VCaP (cell line): Measurements from ENCODE around the gene PRPSAP2.

Source experiments
- H3K27ac ChIP-seq: fragments of 450-650 bp; 2 replicates; pipeline ENCODE4 v1.5.1; 2017
- TF ChIP-seq, protein P1 (sequence below): fragments of 450-650 bp; conservative IDR thresholded peaks from 2 replicates; pipeline ENCODE4 v1.5.1; 2017; ENCODE audit warnings: mild to moderate bottlenecking, moderate library complexity

Gene PRPSAP2

GRCh38 chr17:18966831-18967624 is 109.1 kb downstream of the PRPSAP2 start:
- TF ChIP-seq, protein P1, sequence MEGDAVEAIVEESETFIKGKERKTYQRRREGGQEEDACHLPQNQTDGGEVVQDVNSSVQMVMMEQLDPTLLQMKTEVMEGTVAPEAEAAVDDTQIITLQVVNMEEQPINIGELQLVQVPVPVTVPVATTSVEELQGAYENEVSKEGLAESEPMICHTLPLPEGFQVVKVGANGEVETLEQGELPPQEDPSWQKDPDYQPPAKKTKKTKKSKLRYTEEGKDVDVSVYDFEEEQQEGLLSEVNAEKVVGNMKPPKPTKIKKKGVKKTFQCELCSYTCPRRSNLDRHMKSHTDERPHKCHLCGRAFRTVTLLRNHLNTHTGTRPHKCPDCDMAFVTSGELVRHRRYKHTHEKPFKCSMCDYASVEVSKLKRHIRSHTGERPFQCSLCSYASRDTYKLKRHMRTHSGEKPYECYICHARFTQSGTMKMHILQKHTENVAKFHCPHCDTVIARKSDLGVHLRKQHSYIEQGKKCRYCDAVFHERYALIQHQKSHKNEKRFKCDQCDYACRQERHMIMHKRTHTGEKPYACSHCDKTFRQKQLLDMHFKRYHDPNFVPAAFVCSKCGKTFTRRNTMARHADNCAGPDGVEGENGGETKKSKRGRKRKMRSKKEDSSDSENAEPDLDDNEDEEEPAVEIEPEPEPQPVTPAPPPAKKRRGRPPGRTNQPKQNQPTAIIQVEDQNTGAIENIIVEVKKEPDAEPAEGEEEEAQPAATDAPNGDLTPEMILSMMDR: no peak
- H3K27ac ChIP-seq: no peak overlapping the region

- TF ChIP-seq, protein P1: no peak
- H3K27ac ChIP-seq: 0 out of 2 replicates have a peak overlapping the region, but pooled peaks have one; percentile 13
These were observed 110.0 kb downstream of the PRPSAP2 start for GRCh38 chr17:18967916-18968315.

GRCh38 chr17:18968345-18968744 is 110.4 kb downstream of the PRPSAP2 start:
- 0 out of 2 replicates have a peak overlapping the region, but pooled peaks have one; percentile 13 for H3K27ac ChIP-seq
- TF ChIP-seq, protein P1: no peak

- peak overlapping the region; percentile 15; the same call in 1 of the 2 replicates for H3K27ac ChIP-seq
- TF ChIP-seq, protein P1: no peak
These were observed 111.3 kb downstream of the PRPSAP2 start for GRCh38 chr17:18968945-18969887.

DNA sequence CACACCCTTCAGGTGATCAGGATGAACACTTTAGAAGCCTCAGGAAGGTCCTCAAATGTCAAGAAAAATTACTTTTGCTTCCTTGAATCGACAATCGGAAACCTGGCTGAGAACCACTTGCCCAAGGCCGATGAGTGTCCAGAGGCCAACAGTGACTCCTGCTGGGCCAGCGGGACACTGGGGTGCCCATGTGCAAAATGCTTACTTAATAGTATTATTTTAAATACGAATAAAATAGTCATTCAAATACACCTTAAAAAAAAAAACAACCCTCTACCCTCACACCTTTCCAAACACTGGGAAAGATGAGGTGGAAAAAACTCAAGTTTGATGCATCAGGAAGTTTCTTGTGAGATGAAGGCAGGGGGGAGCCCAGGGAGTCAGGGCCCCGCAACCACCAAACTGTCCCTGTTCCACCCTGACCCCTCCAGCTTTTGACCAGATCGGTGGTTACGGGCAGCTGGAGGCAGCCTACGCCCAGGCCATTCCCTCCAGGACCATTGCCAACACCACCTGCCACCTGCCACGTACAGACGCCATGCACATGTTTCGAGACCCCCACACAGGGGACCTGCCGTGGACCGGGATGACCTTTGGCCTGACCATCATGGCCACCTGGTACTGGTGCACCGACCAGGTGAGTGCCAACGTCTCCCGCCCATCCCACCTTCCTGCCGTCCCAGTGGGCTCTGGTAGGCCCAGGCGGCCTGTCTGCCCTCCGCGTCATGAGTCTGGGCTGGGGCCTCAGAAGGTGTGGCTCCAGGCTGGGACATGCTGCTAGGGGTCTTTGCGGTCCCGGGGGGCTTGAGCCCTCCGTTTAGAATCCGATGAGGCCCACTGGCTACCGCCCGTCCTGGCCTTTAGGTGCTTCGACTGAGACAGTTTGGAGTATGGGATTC is 112.9 kb downstream of the PRPSAP2 start:
- TF ChIP-seq, protein P1: no peak
- no peak overlapping the region for H3K27ac ChIP-seq

DNA sequence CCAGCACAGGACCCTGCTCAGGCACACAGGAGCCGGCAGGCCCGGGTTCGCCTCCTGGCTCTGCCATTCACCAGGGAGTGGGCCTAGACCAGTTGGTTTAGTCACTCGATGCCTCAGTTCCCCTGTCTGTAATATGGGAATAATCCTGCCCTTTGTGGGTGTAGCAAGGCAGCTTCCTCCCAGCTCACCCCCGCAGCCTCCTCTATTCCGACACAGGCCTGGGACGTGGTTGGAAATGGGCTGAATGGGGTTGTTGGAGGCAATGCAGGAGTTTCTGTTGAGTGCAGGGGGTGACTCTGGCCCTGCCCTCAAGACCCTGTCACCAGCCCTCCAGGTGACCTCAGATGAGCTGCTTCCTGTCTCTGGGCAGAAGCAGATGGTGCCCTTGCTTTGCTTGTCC is 113.9 kb downstream of the PRPSAP2 start:
- no peak overlapping the region for H3K27ac ChIP-seq

More for the DNA sequence above, 113.9 kb downstream of the PRPSAP2 start:
- TF ChIP-seq, protein P1: no peak
